RPMI8226 (cell line): ENCODE results near the gene SFMBT2.
A peak's percentile ranks its signal among the peaks of the same experiment; 100 is the strongest.

Experiments
- DNase-seq: peaks from one replicate; pipeline ENCODE4 v3.0.0-alpha.2; 2015

The SFMBT2 gene

GRCh38 chr10:7410862-7411670 lies at the start of gene SFMBT2:
Gene SFMBT2, minus strand, starts transcription at chr10:7411034. Its CDS starts 29,136 bp downstream, at chr10:7381898.
- peak; percentile 78 for DNase-seq

GRCh38 chr10:7460006-7460405 lies 49.2 kb upstream of the SFMBT2 start:
- DNase-seq, result no peak

GRCh38 chr10:7458556-7458955 lies 47.7 kb upstream of the SFMBT2 start:
- no peak for DNase-seq

GRCh38 chr10:7457478-7458316 lies 46.9 kb upstream of the SFMBT2 start:
- DNase-seq, result no peak

- DNase-seq, result no peak
Observed at GRCh38 chr10:7449063-7449695, 38.3 kb upstream of the SFMBT2 start.

GRCh38 chr10:7445474-7446185 lies 34.8 kb upstream of the SFMBT2 start:
- DNase-seq, result no peak

GRCh38 chr10:7444551-7445121 lies 33.8 kb upstream of the SFMBT2 start:
- no peak for DNase-seq

GRCh38 chr10:7443036-7443435 lies 32.2 kb upstream of the SFMBT2 start:
- DNase-seq, result no peak

GRCh38 chr10:7441403-7442147 lies 30.7 kb upstream of the SFMBT2 start:
- no peak for DNase-seq

GRCh38 chr10:7439696-7440095 lies 28.9 kb upstream of the SFMBT2 start:
- DNase-seq, result no peak

GRCh38 chr10:7438196-7438986 lies 27.6 kb upstream of the SFMBT2 start:
- no peak for DNase-seq

- no peak for DNase-seq
Observed at GRCh38 chr10:7436490-7437100, 25.8 kb upstream of the SFMBT2 start.

- no peak for DNase-seq
Observed at GRCh38 chr10:7435674-7436073, 24.8 kb upstream of the SFMBT2 start.

- DNase-seq, result no peak
Observed at GRCh38 chr10:7434378-7434777, 23.5 kb upstream of the SFMBT2 start.

GRCh38 chr10:7433861-7434260 lies 23.0 kb upstream of the SFMBT2 start:
- no peak for DNase-seq

- no peak for DNase-seq
Observed at GRCh38 chr10:7432884-7433726, 22.3 kb upstream of the SFMBT2 start.

- DNase-seq, result no peak
Observed at GRCh38 chr10:7428673-7429350, 18.0 kb upstream of the SFMBT2 start.

GRCh38 chr10:7426349-7426748 lies 15.5 kb upstream of the SFMBT2 start:
- DNase-seq, result no peak

GRCh38 chr10:7425691-7426090 lies 14.9 kb upstream of the SFMBT2 start:
- no peak for DNase-seq
